Subcutaneous adipose tissue (tissue), 4 donors: ENCODE data around the gene CFD. TPM values are rescaled to one million over a fixed set of nuclear protein-coding genes. Genes with fewer than 3 reads are reported as not detected.

ENCODE experiments used
- total RNA-seq, 4 donors: library from RNA; depleted of rRNA; stranded (reverse); fragments of >200 nt; gene quantifications; one replicate each; pipeline ENCODE4 v1.1.0, GENCODE V29; 2016
- TF ChIP-seq, protein P1 (sequence below): fragments of 450-650 bp; IDR thresholded peaks from one replicate; pipeline ENCODE4 v1.5.1; 2016; ENCODE audit warnings: low read depth, mild to moderate bottlenecking, control low read depth, antibody characterized with exemption, moderate library complexity

CFD gene
- total RNA-seq, 4 donors from 2014 or later: 1,847 to 6,869 (median 2,488) TPM

DNA sequence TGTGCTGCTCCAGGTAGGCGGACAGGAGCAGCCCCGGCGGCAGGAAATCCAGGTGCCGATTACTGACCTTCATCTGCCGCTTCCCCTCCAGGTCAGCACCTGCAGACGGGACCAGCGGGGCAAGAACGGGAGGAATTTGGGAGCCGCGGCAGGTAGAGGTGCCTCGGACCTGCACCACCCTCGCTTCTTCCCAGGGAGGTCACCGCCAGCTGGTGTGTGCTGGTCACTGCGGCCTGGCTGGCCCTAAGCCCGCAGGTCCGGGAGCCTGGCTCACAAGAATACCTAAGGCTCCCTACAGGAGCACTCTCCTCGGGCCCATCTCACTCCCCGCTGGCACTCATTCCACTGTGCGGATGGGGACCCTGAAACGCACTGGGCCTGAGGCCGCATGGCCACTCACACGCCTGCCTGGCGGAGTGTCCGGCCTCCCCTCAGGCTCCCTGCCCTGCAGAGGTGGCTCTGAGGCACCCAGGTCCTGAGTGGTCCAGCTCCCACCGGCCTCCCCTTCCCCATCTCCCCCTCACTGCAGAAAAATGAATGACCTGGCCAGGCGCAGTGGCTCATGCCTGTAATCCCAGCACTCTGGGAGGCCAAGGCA is 38.1 kb downstream of the CFD start:
- TF ChIP-seq, protein P1, sequence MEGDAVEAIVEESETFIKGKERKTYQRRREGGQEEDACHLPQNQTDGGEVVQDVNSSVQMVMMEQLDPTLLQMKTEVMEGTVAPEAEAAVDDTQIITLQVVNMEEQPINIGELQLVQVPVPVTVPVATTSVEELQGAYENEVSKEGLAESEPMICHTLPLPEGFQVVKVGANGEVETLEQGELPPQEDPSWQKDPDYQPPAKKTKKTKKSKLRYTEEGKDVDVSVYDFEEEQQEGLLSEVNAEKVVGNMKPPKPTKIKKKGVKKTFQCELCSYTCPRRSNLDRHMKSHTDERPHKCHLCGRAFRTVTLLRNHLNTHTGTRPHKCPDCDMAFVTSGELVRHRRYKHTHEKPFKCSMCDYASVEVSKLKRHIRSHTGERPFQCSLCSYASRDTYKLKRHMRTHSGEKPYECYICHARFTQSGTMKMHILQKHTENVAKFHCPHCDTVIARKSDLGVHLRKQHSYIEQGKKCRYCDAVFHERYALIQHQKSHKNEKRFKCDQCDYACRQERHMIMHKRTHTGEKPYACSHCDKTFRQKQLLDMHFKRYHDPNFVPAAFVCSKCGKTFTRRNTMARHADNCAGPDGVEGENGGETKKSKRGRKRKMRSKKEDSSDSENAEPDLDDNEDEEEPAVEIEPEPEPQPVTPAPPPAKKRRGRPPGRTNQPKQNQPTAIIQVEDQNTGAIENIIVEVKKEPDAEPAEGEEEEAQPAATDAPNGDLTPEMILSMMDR: no peak

DNA sequence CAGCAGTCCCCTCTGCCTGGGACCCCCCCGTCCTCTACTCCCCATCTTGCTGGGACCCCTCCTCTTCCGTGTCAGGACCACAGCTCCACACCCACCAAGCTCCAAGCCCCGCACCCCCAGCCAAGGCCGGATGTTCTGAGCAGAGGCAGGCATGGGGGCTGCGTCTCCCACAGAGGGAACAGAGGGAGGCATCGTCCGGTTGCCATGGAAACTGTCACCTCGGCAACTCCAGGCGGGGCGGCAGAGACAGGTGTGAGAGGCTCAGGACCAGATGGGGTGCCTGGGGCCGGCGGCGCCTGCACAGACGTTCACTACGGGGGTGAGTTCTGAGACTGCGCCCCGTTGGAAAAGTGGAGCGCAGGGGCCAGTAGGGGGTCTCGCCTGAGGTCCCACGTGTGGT is 39.2 kb downstream of the CFD start:
- TF ChIP-seq, protein P1: no peak

DNA sequence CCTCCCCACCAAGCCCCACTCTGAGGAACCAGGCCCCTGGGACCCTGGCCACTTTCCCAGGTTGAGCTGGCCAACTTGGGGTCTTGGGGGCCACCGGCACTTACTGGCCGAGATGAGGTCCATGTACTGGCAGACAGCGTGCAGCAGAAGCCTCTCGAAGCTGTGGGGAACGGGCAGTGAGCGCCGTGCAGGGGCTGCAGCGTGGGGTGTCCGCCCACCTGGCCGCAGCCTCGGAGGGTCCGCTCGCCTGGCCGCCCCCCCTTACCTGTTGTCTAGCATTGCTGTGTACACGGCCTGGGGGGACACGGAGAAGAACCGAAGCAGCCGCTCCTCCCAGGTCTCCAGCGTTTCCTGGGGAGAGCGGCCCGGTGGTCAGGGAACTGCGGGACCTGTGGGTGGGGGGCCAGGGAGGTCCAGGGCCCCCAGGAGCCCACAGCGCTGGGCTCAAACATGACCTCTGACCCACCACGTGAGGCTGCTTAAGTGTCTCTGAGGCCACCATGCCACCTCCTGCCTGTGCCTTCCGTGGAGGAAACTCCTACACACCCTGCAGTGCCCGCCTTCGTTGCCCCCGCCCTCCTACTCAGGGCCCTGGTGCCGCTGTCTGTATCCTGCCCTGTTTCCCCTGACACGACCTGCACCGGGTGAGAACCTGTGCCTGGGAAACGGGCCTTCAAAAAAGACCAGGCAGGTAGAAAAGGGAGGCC is 40.0 kb downstream of the CFD start:
- TF ChIP-seq, protein P1: no peak

DNA sequence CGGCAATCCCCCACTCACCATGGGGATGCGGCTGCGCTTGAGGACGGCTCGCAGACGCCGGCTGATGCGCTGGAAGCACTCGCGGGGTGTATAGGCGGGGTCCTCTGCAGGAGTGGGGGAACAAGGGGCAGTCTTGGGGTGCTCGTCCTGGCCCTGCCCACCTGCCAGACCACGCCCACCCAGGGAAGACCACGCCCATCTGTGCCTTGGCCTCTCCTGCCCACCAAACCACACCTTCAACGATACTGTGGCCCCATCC is 40.5 kb downstream of the CFD start:
- TF ChIP-seq, protein P1: no peak

DNA sequence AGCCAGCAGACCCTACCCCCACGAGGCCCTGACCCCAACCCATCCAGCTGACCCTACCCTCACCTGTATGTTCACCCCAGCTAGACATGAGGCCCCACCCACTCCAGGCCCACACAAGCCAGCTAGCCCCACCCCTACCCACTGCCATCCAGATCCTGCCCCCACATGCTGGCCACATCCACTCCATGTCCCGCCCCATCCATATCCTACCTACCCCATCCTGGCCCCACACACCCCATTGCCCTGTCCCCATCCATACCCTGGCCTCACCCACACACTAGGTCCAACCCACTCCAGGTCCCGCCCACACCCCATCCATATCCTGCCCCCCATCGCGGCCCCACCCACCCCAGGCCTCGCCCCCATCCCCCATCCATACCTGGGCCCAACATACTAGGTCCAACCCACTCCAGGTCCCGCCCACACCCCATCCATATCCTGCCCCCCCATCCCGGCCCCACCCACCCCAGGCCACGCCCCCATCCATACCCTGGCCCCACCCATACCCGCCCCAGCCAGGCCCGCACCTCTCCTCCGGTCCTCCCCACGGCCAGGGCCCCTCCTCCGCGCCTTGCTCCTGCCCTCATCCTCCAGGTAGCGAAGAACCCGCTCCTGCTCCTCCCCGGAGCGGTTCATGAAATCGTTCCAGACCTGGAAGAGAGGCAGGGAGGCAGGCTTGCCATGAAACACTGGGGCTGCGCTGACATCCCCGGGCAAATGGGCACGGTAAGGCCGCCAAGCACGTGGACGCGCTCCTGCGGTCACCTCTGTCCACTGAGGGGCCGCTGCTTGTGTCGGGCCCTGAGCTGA is 41.0 kb downstream of the CFD start:
- TF ChIP-seq, protein P1: no peak

DNA sequence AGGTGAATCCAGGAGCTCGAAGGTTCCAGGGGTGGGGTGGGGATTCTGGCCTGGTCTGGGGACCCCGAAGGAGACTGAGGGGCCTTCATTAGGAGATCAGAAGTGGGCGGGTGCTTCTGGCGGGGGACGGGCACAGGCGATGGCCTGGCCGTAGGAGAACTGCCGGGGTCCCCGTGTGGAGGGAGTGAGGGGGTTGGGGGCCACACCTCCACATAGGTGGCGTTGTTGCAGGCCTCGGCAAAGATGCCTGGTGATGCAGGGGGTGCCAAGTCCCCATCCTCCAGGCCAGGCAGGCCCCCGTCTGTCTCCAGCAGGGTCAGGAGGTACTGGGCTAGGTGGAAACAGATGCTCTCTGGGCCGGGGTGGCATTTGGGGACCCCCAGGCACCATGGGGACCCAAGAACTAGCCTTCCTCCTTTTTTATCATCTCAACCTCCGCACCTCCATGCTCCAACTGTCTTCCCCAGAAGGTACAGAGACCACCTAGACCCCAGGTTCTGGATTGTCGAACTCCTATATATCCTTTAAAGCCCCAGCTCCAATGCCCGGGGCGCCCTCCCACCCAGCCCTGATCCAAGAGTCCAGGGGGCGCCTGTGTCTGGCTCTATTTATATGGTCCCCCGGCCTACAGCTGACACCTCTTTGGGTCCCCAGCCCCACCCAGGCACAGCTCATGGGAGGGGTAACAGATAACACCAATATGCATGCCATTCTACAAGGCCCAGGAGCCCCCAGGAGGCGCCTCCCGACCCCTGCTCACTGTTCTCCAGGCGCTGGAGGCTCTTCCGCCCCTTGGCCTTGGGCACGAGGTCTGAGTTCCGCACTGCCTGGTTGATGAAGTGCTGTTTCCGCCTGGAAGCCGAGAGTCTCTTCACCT is 42.0 kb downstream of the CFD start:
- TF ChIP-seq, protein P1: no peak

DNA sequence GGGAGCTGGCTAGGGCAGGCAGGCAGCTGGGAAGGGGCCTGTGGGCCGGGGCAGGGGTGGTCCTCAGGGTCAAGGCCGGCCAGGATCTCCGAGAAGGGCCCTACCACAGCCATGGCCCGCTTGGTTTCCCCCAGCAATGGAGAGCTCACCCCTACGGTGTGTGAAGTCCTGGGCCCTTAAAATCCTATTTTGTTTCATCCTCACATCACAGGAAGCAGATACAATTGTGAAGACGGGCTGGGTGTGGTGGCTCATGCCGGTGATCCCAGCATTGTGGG is 42.6 kb downstream of the CFD start:
- TF ChIP-seq, protein P1: no peak
